ENCODE results near the gene ECM1. TPM values are rescaled to one million over a fixed set of nuclear protein-coding genes. Genes with fewer than 3 reads are reported as not detected.

Gene ECM1
- polyA plus RNA-seq, 3 donors, result 13.0 to 15.0 (median 13.9) TPM

- DNase-seq, result no peak
Measured at GRCh38 chr1:150555971-150556865, 48.3 kb downstream of the ECM1 start.

- no peak for DNase-seq
Measured at GRCh38 chr1:150557065-150557600, 49.2 kb downstream of the ECM1 start.

GRCh38 chr1:150557813-150558212 is 49.9 kb downstream of the ECM1 start:
- DNase-seq, result no peak

- no peak for DNase-seq
Measured at GRCh38 chr1:150558303-150558704, 50.4 kb downstream of the ECM1 start.

GRCh38 chr1:150558761-150559655 is 51.1 kb downstream of the ECM1 start:
- no peak for DNase-seq

GRCh38 chr1:150559656-150560010 is 51.7 kb downstream of the ECM1 start:
- DNase-seq, result no peak

GRCh38 chr1:150560011-150560438 is 52.1 kb downstream of the ECM1 start:
- no peak for DNase-seq

- peak; percentile 86 for DNase-seq
Measured at GRCh38 chr1:150560576-150561253, 52.8 kb downstream of the ECM1 start.

- DNase-seq, result peak; percentile 94
Measured at GRCh38 chr1:150561254-150561973, 53.5 kb downstream of the ECM1 start.

GRCh38 chr1:150561974-150562445 is 54.1 kb downstream of the ECM1 start:
- DNase-seq, result peak; percentile 92

- DNase-seq, result no peak
Measured at GRCh38 chr1:150562446-150563339, 54.8 kb downstream of the ECM1 start.

Other genes starting within 250 kb of the ECM1 start
- gene APH1A, start 239.1 kb upstream of the ECM1 start, polyA plus RNA-seq (ENCODE audit: insufficient read length in 3 of 3), result 100 to 1,000 TPM; 191 to 203 (median 199) TPM
- gene C1orf54, start 235.3 kb upstream of the ECM1 start, polyA plus RNA-seq (ENCODE audit: insufficient read length in 3 of 3), result 10 to 100 TPM; 35.8 to 47.1 (median 45.3) TPM
- gene CIART, start 225.6 kb upstream of the ECM1 start, polyA plus RNA-seq (ENCODE audit: insufficient read length in 3 of 3), result 1 to 10 TPM; 7.6 to 9.0 (median 8.5) TPM
- 10 to 100 TPM; 75.9 to 92.9 (median 83.2) TPM for gene MRPS21, start 214.2 kb upstream of the ECM1 start, polyA plus RNA-seq (ENCODE audit: insufficient read length in 3 of 3)
- 100 to 1,000 TPM in 2 of 3 donors, 10 to 100 TPM in 1; 58.3 to 114 (median 107) TPM for gene PRPF3, start 186.6 kb upstream of the ECM1 start, polyA plus RNA-seq (ENCODE audit: insufficient read length in 3 of 3)
- 10 to 100 TPM; 48.9 to 57.3 (median 56.5) TPM for gene RPRD2, start 144.0 kb upstream of the ECM1 start, polyA plus RNA-seq (ENCODE audit: insufficient read length in 3 of 3)
- gene TARS2, start 20.7 kb upstream of the ECM1 start, polyA plus RNA-seq (ENCODE audit: insufficient read length in 3 of 3), result 10 to 100 TPM; 19.5 to 34.3 (median 30.1) TPM
- under 1 TPM; 0.36 to 0.83 (median 0.52) TPM for gene FALEC, start 7.6 kb downstream of the ECM1 start, polyA plus RNA-seq (ENCODE audit: insufficient read length in 3 of 3)
- 10 to 100 TPM; 13.5 to 17.7 (median 13.6) TPM for gene ADAMTSL4, start 41.3 kb downstream of the ECM1 start, polyA plus RNA-seq (ENCODE audit: insufficient read length in 3 of 3)
- gene MCL1, start 71.5 kb downstream of the ECM1 start, polyA plus RNA-seq (ENCODE audit: insufficient read length in 3 of 3), result 100 to 1,000 TPM; 149 to 153 (median 150) TPM
- 100 to 1,000 TPM; 224 to 247 (median 227) TPM for gene ENSA, start 121.5 kb downstream of the ECM1 start, polyA plus RNA-seq (ENCODE audit: insufficient read length in 3 of 3)
- 10 to 100 TPM; 36.2 to 43.7 (median 37.5) TPM for gene GOLPH3L, start 189.0 kb downstream of the ECM1 start, polyA plus RNA-seq (ENCODE audit: insufficient read length in 3 of 3)
- gene HORMAD1, start 212.8 kb downstream of the ECM1 start, polyA plus RNA-seq (ENCODE audit: insufficient read length in 3 of 3), result not detected

Data from renal pelvis (tissue), 4 donors.